DMS53 treated with DMSO at 0.1 percent for 48 hours (cell line): ENCODE measurements around the gene HOTAIR.

ENCODE experiments used
- DNase-seq: peaks from one replicate; lab custom pipeline; 2025; ENCODE audit not compliant: unreplicated experiment; lab: John Stamatoyannopoulos, UW

The HOTAIR gene

GRCh38 chr12:53930591-53931255 is 44.0 kb downstream of the HOTAIR start:
- no peak for DNase-seq

- DNase-seq = no peak
Observed at GRCh38 chr12:53929527-53929926, 45.2 kb downstream of the HOTAIR start.

GRCh38 chr12:53928054-53928835 is 46.5 kb downstream of the HOTAIR start:
- no peak for DNase-seq

- no peak for DNase-seq
Observed at GRCh38 chr12:53927220-53928029, 47.3 kb downstream of the HOTAIR start.

- DNase-seq = no peak
Observed at GRCh38 chr12:53924521-53925405, 50.0 kb downstream of the HOTAIR start.

GRCh38 chr12:53916788-53917655 is 57.7 kb downstream of the HOTAIR start:
- DNase-seq = no peak
